Suprapubic skin (tissue), 4 donors: ENCODE data around the gene MFSD2A. TPM values are rescaled to one million over a fixed set of nuclear protein-coding genes. Genes with fewer than 3 reads are reported as not detected.

Experiments used
- DNase-seq, 2 donors: peaks; one replicate each; pipeline ENCODE4 v3.0.0-alpha.2; 2019; ENCODE audit warnings: low spot score in 2 of 2
- H3K27ac ChIP-seq: fragments of 200-600 bp; sonication (generic); one replicate; pipeline ENCODE4 v1.5.1; 2019
- H3K27me3 ChIP-seq: fragments of 200-600 bp; sonication (generic); one replicate; pipeline ENCODE4 v1.5.1; 2019
- H3K36me3 ChIP-seq: fragments of 200-600 bp; sonication (generic); one replicate; pipeline ENCODE4 v1.5.1; 2019
- H3K4me1 ChIP-seq: fragments of 200-600 bp; sonication (generic); one replicate; pipeline ENCODE4 v1.5.1; 2019
- H3K4me3 ChIP-seq: fragments of 200-600 bp; sonication (generic); one replicate; pipeline ENCODE4 v1.5.1; 2019; ENCODE audit warnings: mild to moderate bottlenecking
- H3K9me3 ChIP-seq: fragments of 200-600 bp; sonication (generic); one replicate; pipeline ENCODE4 v1.5.1; 2019
- EP300 ChIP-seq: sonication (generic); formaldehyde crosslinking; IDR thresholded peaks from one replicate; pipeline ENCODE4 v1.6.1; 2017; ENCODE audit warnings: antibody characterized with exemption
- POLR2A ChIP-seq, 2 donors: fragments of 450-650 bp; IDR thresholded peaks; one replicate each; pipeline ENCODE4 v1.6.1; 2017; ENCODE audit warnings: antibody characterized with exemption in 2 of 2, mild to moderate bottlenecking in 2 of 2, moderate library complexity in 2 of 2
- POLR2AphosphoS5 ChIP-seq, 3 donors: sonication (generic); formaldehyde crosslinking; IDR thresholded peaks; one replicate each; pipeline ENCODE4 v1.6.1; 2017; ENCODE audit warnings: antibody characterized with exemption in 3 of 3
- WGBS: methylation state at CpG from one replicate; pipeline ENCODE4 v1.1.5; 2018; 5-methylcytosine and 5-hydroxymethylcytosine counted together
- total RNA-seq, 4 donors: library from RNA; depleted of rRNA; stranded (reverse); fragments of >200 nt; gene quantifications; one replicate each; pipeline ENCODE4 v1.1.0, GENCODE V29; 2016
- TF ChIP-seq, protein P1 (sequence below), 2 donors: fragments of 200-600 bp in 1 of 2; fragments of 450-650 bp in 1 of 2; sonication (generic) in 1 of 2; IDR thresholded peaks; one replicate each; pipeline ENCODE4 v1.5.1; 2016 to 2019; ENCODE audit warnings: antibody characterized with exemption in 2 of 2, mild to moderate bottlenecking in 1 of 2, moderate library complexity in 1 of 2

MFSD2A gene
- total RNA-seq, 4 donors from 2014 or later, result 169 to 416 (median 303) TPM

GRCh38 chr1:39971138-39971537 is 16.2 kb downstream of the MFSD2A start:
- 69% methylated on average over 4 of the region's 4 CpGs for WGBS
- Histone ChIP-seq H3K4me1 (peaks cover 14% of the 10 kb centered on the region), H3K27me3 (no peaks in the 10 kb centered on the region), H3K27ac (no peak overlapping the region), H3K36me3 (peaks cover 11% of the 10 kb centered on the region), H3K9me3 (no peaks in the 10 kb centered on the region), H3K4me3 (no peak overlapping the region)
- TF ChIP-seq POLR2AphosphoS5 (IDR thresholded peaks at IDR 0.05), result no peak
- DNase-seq, result no peak

DNA sequence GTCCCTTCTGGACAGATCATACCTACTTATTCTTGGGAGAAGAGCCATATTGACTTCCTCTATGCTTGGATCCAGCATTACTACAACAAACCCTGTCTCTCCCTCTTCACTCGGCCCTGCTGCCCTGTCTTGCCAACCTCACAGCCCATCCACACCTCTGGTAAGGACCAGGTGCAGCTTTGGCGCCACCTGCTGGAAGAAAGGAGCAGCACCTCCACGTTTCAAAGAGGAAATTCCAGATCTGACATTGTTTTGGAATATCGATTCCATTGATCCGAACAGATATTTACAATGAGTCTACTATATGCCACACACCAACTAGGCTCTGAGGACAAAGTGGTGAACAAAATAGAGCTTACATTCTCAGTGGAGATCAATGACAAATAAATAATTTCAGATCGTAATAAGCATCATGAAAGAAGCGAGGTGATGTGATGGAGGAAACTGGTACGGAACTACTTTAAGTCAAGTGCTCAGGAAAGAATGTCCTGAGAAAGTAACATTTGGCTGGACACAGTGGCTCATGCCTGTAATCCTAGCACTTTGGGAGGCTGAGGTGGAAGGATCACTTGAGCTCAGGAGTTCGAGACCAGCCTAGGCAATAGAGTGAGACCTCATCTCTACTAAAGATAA is 18.7 kb downstream of the MFSD2A start:
- peak; percentile 88 to 89 for DNase-seq
- Histone ChIP-seq H3K9me3 (no peaks in the 10 kb centered on the region), H3K36me3 (no peaks in the 10 kb centered on the region), H3K4me1 (peaks cover 10% of the 10 kb centered on the region), H3K27ac (no peak overlapping the region), H3K4me3 (no peak overlapping the region), H3K27me3 (no peaks in the 10 kb centered on the region)
- WGBS, result 33% methylated on average over 9 of the region's 9 CpGs
- TF ChIP-seq POLR2A (IDR thresholded peaks at IDR 0.05), result no peak
- TF ChIP-seq, protein P1, sequence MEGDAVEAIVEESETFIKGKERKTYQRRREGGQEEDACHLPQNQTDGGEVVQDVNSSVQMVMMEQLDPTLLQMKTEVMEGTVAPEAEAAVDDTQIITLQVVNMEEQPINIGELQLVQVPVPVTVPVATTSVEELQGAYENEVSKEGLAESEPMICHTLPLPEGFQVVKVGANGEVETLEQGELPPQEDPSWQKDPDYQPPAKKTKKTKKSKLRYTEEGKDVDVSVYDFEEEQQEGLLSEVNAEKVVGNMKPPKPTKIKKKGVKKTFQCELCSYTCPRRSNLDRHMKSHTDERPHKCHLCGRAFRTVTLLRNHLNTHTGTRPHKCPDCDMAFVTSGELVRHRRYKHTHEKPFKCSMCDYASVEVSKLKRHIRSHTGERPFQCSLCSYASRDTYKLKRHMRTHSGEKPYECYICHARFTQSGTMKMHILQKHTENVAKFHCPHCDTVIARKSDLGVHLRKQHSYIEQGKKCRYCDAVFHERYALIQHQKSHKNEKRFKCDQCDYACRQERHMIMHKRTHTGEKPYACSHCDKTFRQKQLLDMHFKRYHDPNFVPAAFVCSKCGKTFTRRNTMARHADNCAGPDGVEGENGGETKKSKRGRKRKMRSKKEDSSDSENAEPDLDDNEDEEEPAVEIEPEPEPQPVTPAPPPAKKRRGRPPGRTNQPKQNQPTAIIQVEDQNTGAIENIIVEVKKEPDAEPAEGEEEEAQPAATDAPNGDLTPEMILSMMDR (IDR thresholded peaks at IDR 0.05), result peak; percentile 89 to 90

- H3K27me3 ChIP-seq, result no peaks in the 10 kb centered on the region
- TF ChIP-seq, protein P1 (IDR thresholded peaks at IDR 0.05), result no peak
- TF ChIP-seq POLR2A (IDR thresholded peaks at IDR 0.05) (no peak), EP300 (no peak), POLR2AphosphoS5 (IDR thresholded peaks at IDR 0.05) (no peak)
- no peaks in the 10 kb centered on the region for H3K36me3 ChIP-seq
- 58% methylated on average over 8 of the region's 8 CpGs for WGBS
- H3K4me3 ChIP-seq, result no peak overlapping the region
- H3K4me1 ChIP-seq, result peaks cover 7% of the 10 kb centered on the region
- H3K9me3 ChIP-seq, result no peaks in the 10 kb centered on the region
- no peak overlapping the region for H3K27ac ChIP-seq
- no peak for DNase-seq
These were observed 21.8 kb downstream of the MFSD2A start for GRCh38 chr1:39976732-39977131.

- TF ChIP-seq POLR2A (IDR thresholded peaks at IDR 0.05) (no peak), POLR2AphosphoS5 (IDR thresholded peaks at IDR 0.05) (no peak), EP300 (no peak)
- TF ChIP-seq, protein P1 (IDR thresholded peaks at IDR 0.05), result no peak
- WGBS, result 78% methylated on average over 1 of the region's 1 CpG
- Histone ChIP-seq H3K27me3 (no peaks in the 10 kb centered on the region), H3K9me3 (no peaks in the 10 kb centered on the region), H3K4me1 (peaks cover 11% of the 10 kb centered on the region), H3K27ac (no peak overlapping the region), H3K4me3 (no peak overlapping the region), H3K36me3 (no peaks in the 10 kb centered on the region)
- no peak for DNase-seq
These were observed 22.3 kb downstream of the MFSD2A start for GRCh38 chr1:39977202-39977601.

DNA sequence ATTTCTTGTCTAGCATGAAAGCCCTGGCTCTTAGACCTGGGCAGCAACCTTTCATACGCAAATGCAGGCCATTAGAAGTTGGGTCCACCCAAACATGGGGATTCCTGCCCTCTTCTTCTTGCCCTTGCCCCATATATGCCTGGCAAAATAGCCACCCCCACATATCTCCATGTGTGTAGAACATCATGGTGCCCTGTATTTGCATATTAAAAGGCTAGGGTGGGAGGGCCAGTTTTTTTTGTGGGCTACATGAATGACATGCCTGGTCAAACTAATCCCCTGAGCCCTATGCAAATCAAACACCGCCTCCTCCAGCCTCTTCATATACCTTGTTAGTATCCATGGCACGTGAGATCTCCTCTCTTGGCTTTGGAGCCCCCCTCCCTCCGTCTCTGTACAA is 24.7 kb downstream of the MFSD2A start:
- Histone ChIP-seq H3K4me3 (no peak overlapping the region), H3K27ac (no peak overlapping the region), H3K27me3 (no peaks in the 10 kb centered on the region), H3K36me3 (no peaks in the 10 kb centered on the region), H3K9me3 (no peaks in the 10 kb centered on the region), H3K4me1 (peaks cover 9% of the 10 kb centered on the region)
- no peak for TF ChIP-seq POLR2AphosphoS5 (IDR thresholded peaks at IDR 0.05)
- 93% methylated on average over 4 of the region's 4 CpGs for WGBS
- no peak for DNase-seq

DNA sequence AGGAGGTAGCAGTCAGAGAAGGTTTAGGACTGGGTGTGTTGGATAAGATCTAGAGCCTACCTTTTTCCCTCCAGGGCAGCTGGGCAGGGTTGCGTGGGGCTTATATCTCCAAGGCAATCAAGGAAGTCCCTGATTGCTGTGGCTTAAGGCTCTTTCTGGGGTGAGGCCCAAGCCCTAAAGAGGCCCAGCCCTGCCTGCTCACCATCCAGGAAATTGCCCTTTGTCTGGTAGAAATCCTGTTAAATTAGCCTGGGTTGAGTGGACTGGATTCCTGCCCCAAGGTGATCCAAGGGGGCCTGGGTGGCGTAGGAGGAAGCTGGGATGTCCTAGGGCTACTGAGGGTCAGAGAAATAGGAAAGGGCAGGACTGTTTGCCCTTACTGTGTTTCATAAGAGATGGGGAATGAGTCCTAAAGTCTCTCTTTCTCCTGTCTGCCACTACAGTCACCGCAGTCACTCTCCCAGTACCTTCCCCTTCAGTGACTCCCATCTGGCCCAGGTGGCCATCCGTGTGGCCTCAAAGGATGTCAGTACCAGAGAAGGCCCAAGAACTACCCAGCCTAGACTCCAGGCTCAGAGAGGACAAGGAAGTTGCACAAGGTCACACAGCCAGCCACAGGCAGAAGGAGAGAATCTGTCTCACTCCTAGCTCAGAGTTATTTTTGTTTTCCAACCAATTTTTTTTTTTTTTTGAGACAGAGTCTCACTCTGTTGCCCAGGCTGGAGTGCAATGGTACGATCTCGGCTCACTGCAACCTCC is 25.8 kb downstream of the MFSD2A start:
- TF ChIP-seq, protein P1 (IDR thresholded peaks at IDR 0.05), result no peak
- TF ChIP-seq POLR2A (IDR thresholded peaks at IDR 0.05) (no peak), POLR2AphosphoS5 (IDR thresholded peaks at IDR 0.05) (no peak), EP300 (no peak)
- H3K27ac ChIP-seq, result no peak overlapping the region
- H3K9me3 ChIP-seq, result no peaks in the 10 kb centered on the region
- no peaks in the 10 kb centered on the region for H3K36me3 ChIP-seq
- H3K4me1 ChIP-seq, result peaks cover 9% of the 10 kb centered on the region
- DNase-seq, result no peak
- no peak overlapping the region for H3K4me3 ChIP-seq
- no peaks in the 10 kb centered on the region for H3K27me3 ChIP-seq
- WGBS, result 77% methylated on average over 6 of the region's 6 CpGs
